Measurements from ENCODE around the gene TMEM171.

DNA sequence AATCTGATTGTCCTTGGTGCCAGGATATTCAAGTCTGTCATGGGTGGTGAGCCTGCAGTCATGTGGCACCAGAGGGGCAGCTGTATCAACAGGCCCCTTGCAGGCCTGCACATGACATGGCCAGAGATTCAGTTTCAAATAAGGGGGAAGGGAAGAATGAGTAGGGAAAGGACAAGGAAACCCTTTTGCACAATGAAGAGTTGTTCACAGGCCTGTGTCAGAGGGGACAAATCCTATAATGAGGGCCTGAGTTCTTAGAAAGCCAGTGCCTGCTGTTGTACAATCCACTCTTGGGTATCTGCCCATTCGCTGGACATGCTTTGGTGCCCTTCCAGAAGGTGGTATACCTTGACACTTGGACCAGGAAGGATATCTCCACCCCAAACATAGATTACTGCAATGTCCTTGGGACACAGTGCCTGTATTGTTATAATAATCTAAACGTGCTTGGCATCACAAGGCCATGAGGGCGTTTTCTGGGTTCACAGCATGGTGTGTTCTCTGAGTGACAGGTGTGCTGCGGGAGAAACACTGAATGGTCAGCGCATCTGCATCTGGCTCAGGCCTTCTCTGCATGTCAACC lies 1.9 kb upstream of the TMEM171 start:
- TF ChIP-seq, protein P1, sequence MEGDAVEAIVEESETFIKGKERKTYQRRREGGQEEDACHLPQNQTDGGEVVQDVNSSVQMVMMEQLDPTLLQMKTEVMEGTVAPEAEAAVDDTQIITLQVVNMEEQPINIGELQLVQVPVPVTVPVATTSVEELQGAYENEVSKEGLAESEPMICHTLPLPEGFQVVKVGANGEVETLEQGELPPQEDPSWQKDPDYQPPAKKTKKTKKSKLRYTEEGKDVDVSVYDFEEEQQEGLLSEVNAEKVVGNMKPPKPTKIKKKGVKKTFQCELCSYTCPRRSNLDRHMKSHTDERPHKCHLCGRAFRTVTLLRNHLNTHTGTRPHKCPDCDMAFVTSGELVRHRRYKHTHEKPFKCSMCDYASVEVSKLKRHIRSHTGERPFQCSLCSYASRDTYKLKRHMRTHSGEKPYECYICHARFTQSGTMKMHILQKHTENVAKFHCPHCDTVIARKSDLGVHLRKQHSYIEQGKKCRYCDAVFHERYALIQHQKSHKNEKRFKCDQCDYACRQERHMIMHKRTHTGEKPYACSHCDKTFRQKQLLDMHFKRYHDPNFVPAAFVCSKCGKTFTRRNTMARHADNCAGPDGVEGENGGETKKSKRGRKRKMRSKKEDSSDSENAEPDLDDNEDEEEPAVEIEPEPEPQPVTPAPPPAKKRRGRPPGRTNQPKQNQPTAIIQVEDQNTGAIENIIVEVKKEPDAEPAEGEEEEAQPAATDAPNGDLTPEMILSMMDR (IDR thresholded peaks at IDR 0.05; ENCODE audit: control extremely low read depth in 1 of 3, insufficient read depth in 1 of 3, low read depth in 1 of 3, low read length in 3 of 3) = no peak
- no peak for TF ChIP-seq EZH2 (IDR thresholded peaks at IDR 0.05; ENCODE audit: low read depth, low read length, severe bottlenecking)
- no peak for TF ChIP-seq RAD21 (IDR thresholded peaks at IDR 0.05 in 1 of 2, conservative IDR thresholded peaks at IDR 0.05 in 1 of 2; ENCODE audit: low read depth in 2 of 2, low read length in 2 of 2)
